IMR-90 (cell line): ENCODE data around the gene SORBS1. TPM values are rescaled to one million over a fixed set of nuclear protein-coding genes. Genes with fewer than 3 reads are reported as not detected.

Experiments
- ATAC-seq: fragments of 200-7000 bp; cut with Tn5 transposase; 2 replicates; pipeline ENCODE4 v1.9.1; 2020; ENCODE audit warnings: low read depth, mild to moderate bottlenecking, moderate library complexity
- BruUV-seq: library from RNA; stranded (reverse); fragments of 400-500 nt; replicated peaks from 2 replicates; lab custom pipeline; 2021; lab: Mats Ljungman, UMichigan
- CTCF ChIA-PET: fragments of 300-600 bp; formaldehyde crosslinking; extraction: SDS; loops from one replicate; lab custom pipeline; 2021; ENCODE audit warnings: antibody characterized with exemption; lab: Yijun Ruan, JAX
- POLR2A ChIA-PET: fragments of 300-600 bp; sonication (Branson Sonifier 250); formaldehyde crosslinking; loops from one replicate; lab custom pipeline; 2022; ENCODE audit warnings: antibody characterized with exemption; ENCODE audit not compliant: unreplicated experiment; lab: Charles Lee
- DNase-seq: peaks from one replicate; pipeline ENCODE4 v3.0.0; 2013
- H2AFZ ChIP-seq: replicated peaks from 2 replicates; pipeline ENCODE3; 2013; ENCODE audit warnings: low read length, mild to moderate bottlenecking; ENCODE audit not compliant: poor library complexity
- H2AK5ac ChIP-seq: 2 replicates; pipeline ENCODE4 v1.6.1; 2013; ENCODE audit warnings: low read depth, low read length, inconsistent platforms
- H2AK9ac ChIP-seq: replicated peaks from 2 replicates; pipeline ENCODE3; 2013; ENCODE audit warnings: mild to moderate bottlenecking, low read depth, low read length, moderate library complexity; ENCODE audit not compliant: poor library complexity
- H2BK120ac ChIP-seq: 2 replicates; pipeline ENCODE4 v1.6.1; 2013; ENCODE audit warnings: low read depth, low read length, inconsistent platforms
- H2BK15ac ChIP-seq: 3 replicates; pipeline ENCODE4 v1.6.1; 2013; ENCODE audit warnings: low read depth, low read length, inconsistent platforms
- H2BK20ac ChIP-seq: 2 replicates; pipeline ENCODE4 v1.6.1; 2013; ENCODE audit warnings: low read depth, mild to moderate bottlenecking, inconsistent platforms, low read length, moderate library complexity
- H2BK5ac ChIP-seq: 2 replicates; pipeline ENCODE4 v1.6.1; 2013; ENCODE audit warnings: mild to moderate bottlenecking, low read depth, low read length, inconsistent platforms; ENCODE audit not compliant: poor library complexity, severe bottlenecking
- H3K14ac ChIP-seq: replicated peaks from 2 replicates; pipeline ENCODE4 v1.6.1; 2013; ENCODE audit warnings: low read depth, low read length, inconsistent platforms
- H3K18ac ChIP-seq: 2 replicates; pipeline ENCODE4 v1.6.1; 2013; ENCODE audit warnings: low read depth, low read length, control low read depth
- H3K23ac ChIP-seq: 2 replicates; pipeline ENCODE4 v1.6.1; 2013; ENCODE audit warnings: low read depth, low read length, inconsistent platforms
- H3K27ac ChIP-seq: 2 replicates; pipeline ENCODE4 v1.5.1; 2013; ENCODE audit warnings: mild to moderate bottlenecking, control low read depth, low read length; ENCODE audit not compliant: insufficient read depth
- H3K27me3 ChIP-seq: 2 replicates; pipeline ENCODE4 v1.6.1; 2013; ENCODE audit warnings: low read length; ENCODE audit not compliant: control insufficient read depth, insufficient read depth
- H3K36me3 ChIP-seq: 2 replicates; pipeline ENCODE4 v1.6.1; 2013; ENCODE audit warnings: low read length, mixed read lengths; ENCODE audit not compliant: control insufficient read depth, insufficient read depth
- H3K4ac ChIP-seq: 2 replicates; pipeline ENCODE4 v1.6.1; 2013; ENCODE audit warnings: low read depth, low read length, inconsistent platforms
- H3K4me1 ChIP-seq: 2 replicates; pipeline ENCODE4 v1.6.1; 2013; ENCODE audit warnings: low read length, mixed read lengths; ENCODE audit not compliant: control insufficient read depth, insufficient read depth
- H3K4me2 ChIP-seq: 2 replicates; pipeline ENCODE4 v1.6.1; 2013; ENCODE audit warnings: low read depth, mild to moderate bottlenecking, control low read depth, low read length, moderate library complexity
- H3K4me3 ChIP-seq: 2 replicates; pipeline ENCODE4 v1.5.1; 2013; ENCODE audit warnings: low read depth, mild to moderate bottlenecking, control low read depth, low read length, moderate library complexity; ENCODE audit not compliant: insufficient read depth
- H3K56ac ChIP-seq: 2 replicates; pipeline ENCODE4 v1.6.1; 2013; ENCODE audit warnings: low read length, inconsistent platforms; ENCODE audit not compliant: insufficient read depth; ENCODE audit errors: extremely low read depth
- H3K79me1 ChIP-seq, 2 experiments: 2 replicates each; pipeline ENCODE4 v1.6.1; 2013; ENCODE audit warnings: low read length in 2 of 2, inconsistent platforms in 1 of 2, low read depth in 1 of 2
- H3K9ac ChIP-seq: 2 replicates; pipeline ENCODE4 v1.6.1; 2013; ENCODE audit warnings: low read depth, low read length, control low read depth
- H3K9me1 ChIP-seq: 2 replicates; pipeline ENCODE4 v1.6.1; 2013; ENCODE audit warnings: low read length, inconsistent platforms; ENCODE audit not compliant: insufficient read depth
- H3K9me3 ChIP-seq: 2 replicates; pipeline ENCODE4 v1.6.1; 2013; ENCODE audit warnings: low read length; ENCODE audit not compliant: control insufficient read depth, insufficient read depth
- H4K20me1 ChIP-seq: 2 replicates; pipeline ENCODE4 v1.6.1; 2013; ENCODE audit warnings: low read length, inconsistent platforms; ENCODE audit not compliant: insufficient read depth
- H4K5ac ChIP-seq: 2 replicates; pipeline ENCODE4 v1.6.1; 2013; ENCODE audit warnings: mild to moderate bottlenecking, low read depth, low read length, control low read depth
- H4K8ac ChIP-seq, 2 experiments: 2 replicates each; pipeline ENCODE4 v1.6.1; 2013; ENCODE audit warnings: low read depth in 2 of 2, low read length in 2 of 2, control low read depth in 1 of 2, inconsistent platforms in 1 of 2
- H4K91ac ChIP-seq: 2 replicates; pipeline ENCODE4 v1.6.1; 2013; ENCODE audit warnings: low read depth, low read length, inconsistent platforms; ENCODE audit not compliant: insufficient read depth
- CEBPB ChIP-seq: IDR thresholded peaks from 2 replicates; pipeline ENCODE4 v1.6.1; 2012; ENCODE audit warnings: low read depth, low read length, improper control_type of control experiment
- CHD1 ChIP-seq: IDR thresholded peaks from 2 replicates; pipeline ENCODE4 v1.6.1; 2012; ENCODE audit warnings: low read depth, low read length, improper control_type of control experiment
- FOS ChIP-seq: fragments of 150-350 bp; IDR thresholded peaks from 2 replicates; pipeline ENCODE4 v1.6.1; 2016; ENCODE audit warnings: low read depth, low read length
- MAFK ChIP-seq: IDR thresholded peaks from 2 replicates; pipeline ENCODE4 v1.6.1; 2012; ENCODE audit warnings: low read depth, low read length, improper control_type of control experiment
- MXI1 ChIP-seq: IDR thresholded peaks from 2 replicates; pipeline ENCODE4 v1.6.1; 2012; ENCODE audit warnings: low read depth, mild to moderate bottlenecking, low read length, moderate library complexity, borderline replicate concordance
- NFE2L2 ChIP-seq: fragments of 150-350 bp; IDR thresholded peaks from 2 replicates; pipeline ENCODE4 v1.6.1; 2016; ENCODE audit warnings: low read depth, mild to moderate bottlenecking, low read length
- whole genome bisulfite sequencing, 2 experiments: methylation state at CpG; one replicate each; pipeline versions ENCODE4 v1.1.5 to v1.1.7; 2013; ENCODE audit warnings: missing lambda C conversion rate in 2 of 2; ENCODE audit not compliant: insufficient read length in 1 of 2; ENCODE audit errors: extremely low coverage in 2 of 2; 5-methylcytosine and 5-hydroxymethylcytosine counted together
- dilution Hi-C: fragments of 300-500 bp; cut with HindIII; formaldehyde crosslinking; loops from one replicate; pipeline ENCODE4 v1.14.3; 2018; ENCODE audit warnings: low sequenced_read_pairs; ENCODE audit not compliant: unreplicated experiment
- in situ Hi-C: fragments of 300-500 bp; cut with MboI; formaldehyde crosslinking; loops from 3 replicates; pipeline ENCODE4 v1.14.3; 2019; ENCODE audit warnings: low sequenced_read_pairs, inconsistent platforms, mixed read lengths
- intact Hi-C: fragments of 100-400 bp; cut with micrococcal nuclease; formaldehyde crosslinking; loops from 2 replicates; pipeline ENCODE4 v1.10.0; 2022
- polyA plus RNA-seq, 3 experiments: library from polyadenylated mRNA; depleted of rRNA; stranded (reverse); fragments of >200 nt; gene quantifications; 2 replicates each; pipeline ENCODE4 v1.2.3, GENCODE V29; 2012; ENCODE audit warnings: low replicate concordance in 1 of 3
- total RNA-seq: library from RNA; depleted of rRNA; stranded (reverse); fragments of >200 nt; gene quantifications from 2 replicates; pipeline ENCODE4 v1.2.3, GENCODE V29; 2012
- TF ChIP-seq, protein P1 (sequence below): fragments of 150-350 bp; IDR thresholded peaks from 2 replicates; pipeline ENCODE4 v1.6.1; 2016; ENCODE audit warnings: low read depth, mild to moderate bottlenecking, low read length, moderate library complexity, borderline replicate concordance

SORBS1 gene
- total and polyA plus RNA-seq, 2 of the 4 experiments (the other 2 are of a cell fraction) = 0.18 to 0.32 TPM

DNA sequence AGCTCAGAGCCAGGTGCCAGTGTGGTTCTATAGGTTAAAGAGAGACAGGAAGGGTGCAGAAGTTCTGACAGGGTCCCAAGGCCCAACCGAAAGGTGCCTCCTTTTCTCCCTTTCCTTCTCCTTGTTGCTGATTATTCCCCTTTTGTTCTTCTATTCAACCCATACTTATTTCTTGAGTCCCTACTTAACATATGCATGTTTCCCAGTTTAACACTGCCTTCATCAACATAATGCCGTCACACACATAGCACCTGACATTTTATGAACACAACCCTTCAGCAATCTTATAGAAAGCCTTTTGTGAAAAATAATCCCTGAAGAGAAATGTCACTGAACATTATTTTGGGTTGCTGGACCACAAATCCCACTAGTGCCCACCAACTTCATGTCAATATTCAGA is 39.1 kb downstream of the SORBS1 start:
- DNase-seq (no peak), ATAC-seq (no peak)
- no peak overlapping the region for H3K14ac ChIP-seq
- H2AFZ ChIP-seq = no peak overlapping the region
- CTCF ChIA-PET = no interaction called here
- no peak overlapping the region for H3K27ac ChIP-seq
- no peak overlapping the region for H3K18ac ChIP-seq
- H3K9ac ChIP-seq = no peak overlapping the region
- H3K23ac ChIP-seq = no peak overlapping the region
- H3K56ac ChIP-seq = no peak overlapping the region
- H4K5ac ChIP-seq = no peak overlapping the region
- no peak overlapping the region for H4K8ac ChIP-seq
- dilution Hi-C loops (no loop called here), in situ Hi-C loops (no loop called here), intact Hi-C loops (no loop called here)
- H2BK120ac ChIP-seq = no peak overlapping the region
- no peak overlapping the region for H3K4ac ChIP-seq
- H4K20me1 ChIP-seq = no peaks in the 10 kb centered on the region
- no peaks in the 10 kb centered on the region for H3K9me1 ChIP-seq
- no peak overlapping the region for H2AK5ac ChIP-seq
- no peaks in the 10 kb centered on the region for H3K36me3 ChIP-seq
- no peaks in the 10 kb centered on the region for H3K4me1 ChIP-seq
- no peak overlapping the region for H2BK15ac ChIP-seq
- POLR2A ChIA-PET = no interaction called here
- no peak overlapping the region for H2AK9ac ChIP-seq
- peaks cover 2% of the 10 kb centered on the region; the same call in 1 of the 2 replicates for H3K27me3 ChIP-seq
- no peak overlapping the region for H4K91ac ChIP-seq
- TF ChIP-seq CEBPB (no peak), FOS (no peak), MAFK (no peak), CHD1 (no peak), NFE2L2 (no peak), MXI1 (no peak)
- TF ChIP-seq, protein P1, sequence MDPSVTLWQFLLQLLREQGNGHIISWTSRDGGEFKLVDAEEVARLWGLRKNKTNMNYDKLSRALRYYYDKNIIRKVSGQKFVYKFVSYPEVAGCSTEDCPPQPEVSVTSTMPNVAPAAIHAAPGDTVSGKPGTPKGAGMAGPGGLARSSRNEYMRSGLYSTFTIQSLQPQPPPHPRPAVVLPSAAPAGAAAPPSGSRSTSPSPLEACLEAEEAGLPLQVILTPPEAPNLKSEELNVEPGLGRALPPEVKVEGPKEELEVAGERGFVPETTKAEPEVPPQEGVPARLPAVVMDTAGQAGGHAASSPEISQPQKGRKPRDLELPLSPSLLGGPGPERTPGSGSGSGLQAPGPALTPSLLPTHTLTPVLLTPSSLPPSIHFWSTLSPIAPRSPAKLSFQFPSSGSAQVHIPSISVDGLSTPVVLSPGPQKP = no peak
- H3K9me3 ChIP-seq = no peaks in the 10 kb centered on the region
- H3K4me2 ChIP-seq = no peak overlapping the region
- H2BK5ac ChIP-seq = no peak overlapping the region
- BruUV-seq = no TSS peak
- no peaks in the 10 kb centered on the region for H3K79me1 ChIP-seq
- WGBS, 2 experiments = 80% methylated on average over 1 of the region's 2 CpGs; no CpG with 5 or more reads in 1 of the 2 experiments
- no peak overlapping the region for H2BK20ac ChIP-seq
- no peak overlapping the region for H3K4me3 ChIP-seq
